Thoracic aorta (tissue), 2 donors: Measurements from ENCODE around the gene CYP3A5. TPM values are rescaled to one million over a fixed set of nuclear protein-coding genes. Genes with fewer than 3 reads are reported as not detected.
A peak's percentile ranks its signal among the peaks of the same experiment; 100 is the strongest.

Experiments used
- ATAC-seq: fragments of 150-250 bp; one replicate; pipeline ENCODE4 v1.8.0; 2017; ENCODE audit warnings: low read depth; ENCODE audit not compliant: insufficient number of reproducible peaks, low FRiP score
- DNase-seq: peaks from one replicate; pipeline ENCODE4 v3.0.0-alpha.2; 2020; ENCODE audit warnings: low spot score
- H3K27ac ChIP-seq, 2 donors: fragments of 200-600 bp; sonication (generic); 1 replicate in 1 of 2; 2 replicates in 1 of 2; pipeline ENCODE4 v1.5.1; 2016; ENCODE audit warnings: mild to moderate bottlenecking in 2 of 2, moderate library complexity in 2 of 2
- H3K27me3 ChIP-seq: fragments of 200-600 bp; sonication (generic); replicated peaks from 2 replicates; pipeline ENCODE4 v1.6.0; 2016; ENCODE audit warnings: mild to moderate bottlenecking; ENCODE audit not compliant: insufficient read depth
- H3K36me3 ChIP-seq: fragments of 200-600 bp; sonication (generic); one replicate; pipeline ENCODE4 v1.5.1; 2016
- H3K4me1 ChIP-seq, 2 donors: fragments of 200-600 bp; sonication (generic); 1 replicate in 1 of 2; 2 replicates in 1 of 2; pipeline versions ENCODE4 v1.5.1 to v1.6.0; 2016; ENCODE audit warnings: low read depth in 2 of 2, mild to moderate bottlenecking in 1 of 2; ENCODE audit not compliant: control insufficient read depth in 1 of 2
- H3K4me3 ChIP-seq: fragments of 200-600 bp; sonication (generic); 2 replicates; pipeline ENCODE4 v1.5.1; 2016; ENCODE audit warnings: mild to moderate bottlenecking
- H3K9me3 ChIP-seq: fragments of 200-600 bp; sonication (generic); 2 replicates; pipeline ENCODE4 v1.5.1; 2016
- total RNA-seq, 2 donors: library from RNA; depleted of rRNA; stranded (reverse); fragments of >200 nt; gene quantifications; one replicate each; pipeline versions ENCODE4 v1.1.0 to v1.2.3, GENCODE V29; 2016
- TF ChIP-seq, protein P1 (sequence below): fragments of 200-600 bp; sonication (generic); IDR thresholded peaks from one replicate; pipeline ENCODE4 v1.5.1; 2019; ENCODE audit warnings: antibody characterized with exemption

Gene CYP3A5
- total RNA-seq, 2 donors from 2014 or later = 3.5 to 5.4 TPM

DNA sequence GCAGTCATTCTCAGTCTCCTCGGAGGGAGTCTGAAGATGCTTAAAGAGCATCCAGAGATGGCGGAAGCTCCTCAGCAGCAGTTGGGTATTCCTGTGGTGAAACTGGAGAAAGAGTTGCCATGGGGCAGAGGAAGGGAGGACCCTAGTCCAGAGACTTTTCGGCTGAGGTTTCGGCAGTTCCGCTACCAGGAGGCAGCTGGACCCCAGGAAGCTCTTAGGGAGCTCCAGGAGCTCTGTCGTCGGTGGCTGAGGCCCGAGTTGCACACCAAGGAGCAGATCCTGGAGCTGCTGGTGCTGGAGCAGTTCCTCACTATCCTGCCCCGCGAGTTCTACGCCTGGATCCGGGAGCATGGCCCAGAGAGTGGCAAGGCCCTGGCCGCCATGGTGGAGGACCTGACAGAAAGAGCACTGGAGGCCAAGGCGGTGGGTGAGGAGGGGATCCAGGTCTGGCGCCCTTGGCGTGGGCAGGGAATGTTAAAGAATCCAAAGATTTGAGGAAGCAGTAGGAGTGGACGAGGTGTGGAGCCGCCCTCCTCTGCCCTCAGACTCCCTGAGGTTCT lies 60.1 kb downstream of the CYP3A5 start:
- peaks cover 7 to 17% of the 10 kb centered on the region in 2 donors for H3K4me1 ChIP-seq
- TF ChIP-seq, protein P1, sequence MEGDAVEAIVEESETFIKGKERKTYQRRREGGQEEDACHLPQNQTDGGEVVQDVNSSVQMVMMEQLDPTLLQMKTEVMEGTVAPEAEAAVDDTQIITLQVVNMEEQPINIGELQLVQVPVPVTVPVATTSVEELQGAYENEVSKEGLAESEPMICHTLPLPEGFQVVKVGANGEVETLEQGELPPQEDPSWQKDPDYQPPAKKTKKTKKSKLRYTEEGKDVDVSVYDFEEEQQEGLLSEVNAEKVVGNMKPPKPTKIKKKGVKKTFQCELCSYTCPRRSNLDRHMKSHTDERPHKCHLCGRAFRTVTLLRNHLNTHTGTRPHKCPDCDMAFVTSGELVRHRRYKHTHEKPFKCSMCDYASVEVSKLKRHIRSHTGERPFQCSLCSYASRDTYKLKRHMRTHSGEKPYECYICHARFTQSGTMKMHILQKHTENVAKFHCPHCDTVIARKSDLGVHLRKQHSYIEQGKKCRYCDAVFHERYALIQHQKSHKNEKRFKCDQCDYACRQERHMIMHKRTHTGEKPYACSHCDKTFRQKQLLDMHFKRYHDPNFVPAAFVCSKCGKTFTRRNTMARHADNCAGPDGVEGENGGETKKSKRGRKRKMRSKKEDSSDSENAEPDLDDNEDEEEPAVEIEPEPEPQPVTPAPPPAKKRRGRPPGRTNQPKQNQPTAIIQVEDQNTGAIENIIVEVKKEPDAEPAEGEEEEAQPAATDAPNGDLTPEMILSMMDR = no peak
- peaks cover 53% of the 10 kb centered on the region for H3K36me3 ChIP-seq

DNA sequence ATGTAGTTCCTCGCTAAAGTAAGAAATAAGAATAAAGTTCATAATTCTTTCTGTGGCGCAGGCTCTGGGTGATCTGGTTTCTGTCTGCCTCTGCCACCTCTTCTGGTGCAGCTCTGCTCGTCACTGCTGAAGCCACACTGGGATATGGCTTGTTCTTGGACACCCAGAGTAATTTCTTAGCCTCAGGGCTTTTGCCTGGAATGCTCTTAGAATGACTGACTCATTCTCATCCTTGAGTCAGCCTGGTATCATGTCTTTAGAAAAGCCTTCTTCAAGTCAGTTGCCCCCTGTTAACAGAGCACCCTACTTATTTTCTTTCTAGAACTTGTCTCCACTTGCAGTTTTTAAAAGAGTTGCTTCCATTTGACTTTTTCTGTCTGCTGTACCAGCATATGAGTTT lies 61.1 kb downstream of the CYP3A5 start:
- Histone ChIP-seq H3K4me1 (peaks cover 7 to 17% of the 10 kb centered on the region in 2 donors), H3K4me3 (no peak overlapping the region), H3K27ac (no peak overlapping the region), H3K36me3 (peaks cover 44% of the 10 kb centered on the region), H3K27me3 (no peaks in the 10 kb centered on the region), H3K9me3 (no peaks in the 10 kb centered on the region)
- DNase-seq (no peak), ATAC-seq (no peak)
- TF ChIP-seq, protein P1 = no peak

More for the DNA sequence above, 60.1 kb downstream of the CYP3A5 start:
- no peaks in the 10 kb centered on the region for H3K9me3 ChIP-seq
- no peak overlapping the region for H3K27ac ChIP-seq
- no peak for ATAC-seq
- no peaks in the 10 kb centered on the region for H3K27me3 ChIP-seq
- DNase-seq = no peak
- no peak overlapping the region for H3K4me3 ChIP-seq

DNA sequence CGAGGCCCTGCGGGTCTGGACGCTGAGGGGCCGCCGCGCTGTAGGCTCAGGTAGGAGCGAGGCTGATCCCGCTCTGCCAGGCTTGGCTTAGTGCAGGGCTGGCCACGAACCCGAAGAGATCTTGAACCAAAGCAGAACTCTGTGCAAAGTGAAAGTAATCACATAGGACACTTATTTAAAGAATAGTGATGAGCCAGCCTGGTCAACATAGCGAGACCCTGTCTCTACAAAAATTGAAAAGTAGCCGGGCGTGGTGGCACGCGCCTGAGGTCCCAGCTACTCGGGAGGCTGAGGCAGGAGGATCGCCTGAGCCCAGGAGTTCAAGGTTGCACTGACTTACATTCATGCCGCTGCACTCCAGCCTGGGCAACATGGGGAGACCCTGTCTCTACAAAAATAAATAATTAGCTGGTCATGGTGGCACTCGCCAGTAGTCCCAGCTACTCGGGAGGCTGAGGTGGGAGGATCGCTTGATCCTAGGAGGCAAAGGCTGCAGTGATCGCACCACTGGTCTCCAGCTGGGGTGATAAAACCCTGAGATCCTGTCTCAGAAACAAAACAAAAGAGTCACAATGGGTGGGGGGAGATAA lies 62.5 kb downstream of the CYP3A5 start:
- TF ChIP-seq, protein P1 = no peak
- Histone ChIP-seq H3K9me3 (no peaks in the 10 kb centered on the region), H3K27ac (peak overlapping the region; percentile 66 to 78), H3K36me3 (peaks cover 29% of the 10 kb centered on the region), H3K27me3 (no peaks in the 10 kb centered on the region), H3K4me3 (peak overlapping the region; percentile 95), H3K4me1 (peaks cover 7 to 17% of the 10 kb centered on the region in 2 donors)
- DNase-seq (no peak), ATAC-seq (peak; percentile 42)

DNA sequence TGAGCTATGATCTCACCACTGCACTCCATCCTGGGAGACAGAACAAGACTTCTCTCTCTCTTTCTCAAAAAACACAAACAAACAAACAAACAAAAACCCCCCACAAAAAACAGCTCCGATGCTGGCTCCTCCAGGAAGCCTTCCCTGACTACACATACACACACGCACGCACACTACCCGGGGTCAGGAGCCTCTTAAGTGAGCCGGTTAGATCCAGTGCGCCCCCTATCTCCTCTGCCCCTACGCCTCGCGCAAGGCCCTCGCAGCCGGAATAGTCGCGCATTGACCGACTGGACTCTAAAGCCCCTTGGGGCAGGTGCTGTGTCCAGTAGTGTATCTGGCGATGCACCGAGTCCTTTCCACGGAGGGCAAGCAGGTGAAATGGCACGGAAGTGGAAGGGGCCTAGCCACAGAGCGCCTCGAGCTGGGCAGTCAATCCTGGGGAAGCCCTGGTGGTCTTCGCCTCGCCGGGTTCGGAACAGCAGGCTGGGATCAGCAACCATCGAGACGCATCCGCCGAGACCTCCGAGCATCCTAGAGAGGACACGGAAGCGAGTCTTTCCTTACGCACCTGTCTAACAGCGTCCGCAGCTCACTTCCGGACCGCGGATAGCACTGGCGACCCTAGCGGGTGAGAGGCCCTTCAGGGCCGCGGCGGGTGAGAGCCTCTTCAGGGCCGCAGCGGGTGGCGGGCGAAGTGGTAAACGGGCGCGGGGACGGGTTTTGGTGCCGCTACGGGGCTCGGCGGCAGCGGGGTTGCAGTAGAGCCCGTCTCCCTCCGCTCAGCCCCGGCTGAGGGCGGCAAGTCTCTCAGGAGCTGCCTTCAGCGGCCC lies 63.2 kb downstream of the CYP3A5 start, which contains the start of gene ZSCAN25:
TSS of gene ZSCAN25 (plus strand) at position 588 of the 833 bp plus-strand sequence. CDS start 2,661 bp downstream, outside the sequence.
- ATAC-seq = peak; percentile 79
- no peaks in the 10 kb centered on the region for H3K9me3 ChIP-seq
- peaks cover 7 to 17% of the 10 kb centered on the region in 2 donors for H3K4me1 ChIP-seq
- peak; percentile 48 for DNase-seq
- no peaks in the 10 kb centered on the region for H3K27me3 ChIP-seq
- TF ChIP-seq, protein P1 = no peak
- peak within 1 kb of the TSS; percentile 66 to 78 for H3K27ac ChIP-seq
- peak within 1 kb of the TSS; percentile 95 for H3K4me3 ChIP-seq
- peaks cover 22% of the 10 kb centered on the region for H3K36me3 ChIP-seq

DNA sequence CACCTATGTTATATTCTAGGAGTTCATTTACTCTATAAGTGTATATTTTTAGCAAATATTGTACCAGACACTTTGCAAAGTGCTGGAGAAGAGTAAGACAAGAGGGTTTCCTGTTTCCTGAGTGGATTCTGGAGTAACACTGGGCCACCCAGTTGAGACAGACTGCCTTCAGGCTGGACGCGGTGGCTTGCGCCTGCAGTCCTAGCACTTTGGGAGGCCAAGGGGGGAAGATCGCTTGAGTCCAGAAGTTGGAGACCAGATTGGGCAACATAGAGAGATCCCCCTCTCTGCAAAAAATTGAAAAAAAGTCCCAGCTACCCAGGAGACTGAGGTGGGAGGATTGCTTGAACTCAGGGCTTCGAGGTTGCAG lies 63.8 kb downstream of the CYP3A5 start:
- peaks cover 16% of the 10 kb centered on the region for H3K36me3 ChIP-seq
- DNase-seq (no peak), ATAC-seq (no peak)
- TF ChIP-seq, protein P1 = no peak
- no peaks in the 10 kb centered on the region for H3K9me3 ChIP-seq
- peak overlapping the region in 1 of 2 donors; percentile 78 for H3K27ac ChIP-seq
- H3K27me3 ChIP-seq = no peaks in the 10 kb centered on the region
- peak overlapping the region; percentile 95 for H3K4me3 ChIP-seq
- H3K4me1 ChIP-seq = peaks cover 7 to 17% of the 10 kb centered on the region in 2 donors
